Neural progenitor cell (in vitro differentiated cells): ENCODE data around the gene EPSTI1.

Source experiments
- EZH2 ChIP-seq: fragments of 200-600 bp; sonication (generic); IDR thresholded peaks from 2 replicates; pipeline ENCODE4 v1.6.1; 2017; ENCODE audit warnings: antibody characterized with exemption, mild to moderate bottlenecking, moderate library complexity
- EZH2phosphoT487 ChIP-seq: fragments of 200-600 bp; sonication (generic); IDR thresholded peaks from 2 replicates; pipeline ENCODE4 v1.6.1; 2017; ENCODE audit warnings: antibody characterized with exemption
- TF ChIP-seq, protein P1 (sequence below): fragments of 200-600 bp; sonication (generic); IDR thresholded peaks from 2 replicates; pipeline ENCODE4 v1.5.1; 2017; ENCODE audit warnings: antibody characterized with exemption, mild to moderate bottlenecking

DNA sequence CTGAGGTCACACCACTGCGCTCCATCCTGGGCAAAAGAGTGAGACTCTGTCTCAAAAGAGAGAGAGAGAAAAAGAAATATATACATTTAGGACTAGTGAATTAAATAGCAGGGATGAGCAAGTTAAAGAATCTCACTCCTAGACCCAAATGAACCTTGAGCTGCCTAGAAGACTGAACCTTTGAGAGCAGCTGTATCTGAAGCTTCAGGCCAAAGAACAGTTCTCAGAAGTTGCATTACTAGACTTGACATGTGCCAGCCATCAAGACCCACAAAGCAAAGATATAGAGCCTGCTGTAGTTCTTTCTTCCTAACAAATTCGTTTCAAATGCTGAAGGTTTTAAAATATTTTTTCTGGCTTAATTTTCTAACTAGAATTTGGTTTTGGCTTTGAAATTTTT is 47.9 kb upstream of the EPSTI1 start:
- TF ChIP-seq, protein P1, sequence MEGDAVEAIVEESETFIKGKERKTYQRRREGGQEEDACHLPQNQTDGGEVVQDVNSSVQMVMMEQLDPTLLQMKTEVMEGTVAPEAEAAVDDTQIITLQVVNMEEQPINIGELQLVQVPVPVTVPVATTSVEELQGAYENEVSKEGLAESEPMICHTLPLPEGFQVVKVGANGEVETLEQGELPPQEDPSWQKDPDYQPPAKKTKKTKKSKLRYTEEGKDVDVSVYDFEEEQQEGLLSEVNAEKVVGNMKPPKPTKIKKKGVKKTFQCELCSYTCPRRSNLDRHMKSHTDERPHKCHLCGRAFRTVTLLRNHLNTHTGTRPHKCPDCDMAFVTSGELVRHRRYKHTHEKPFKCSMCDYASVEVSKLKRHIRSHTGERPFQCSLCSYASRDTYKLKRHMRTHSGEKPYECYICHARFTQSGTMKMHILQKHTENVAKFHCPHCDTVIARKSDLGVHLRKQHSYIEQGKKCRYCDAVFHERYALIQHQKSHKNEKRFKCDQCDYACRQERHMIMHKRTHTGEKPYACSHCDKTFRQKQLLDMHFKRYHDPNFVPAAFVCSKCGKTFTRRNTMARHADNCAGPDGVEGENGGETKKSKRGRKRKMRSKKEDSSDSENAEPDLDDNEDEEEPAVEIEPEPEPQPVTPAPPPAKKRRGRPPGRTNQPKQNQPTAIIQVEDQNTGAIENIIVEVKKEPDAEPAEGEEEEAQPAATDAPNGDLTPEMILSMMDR = no peak
- TF ChIP-seq EZH2phosphoT487 = no peak
- TF ChIP-seq EZH2 = no peak
